ENCODE results near the gene ASXL2.

- TF ChIP-seq POLR2AphosphoS5 (IDR thresholded peaks at IDR 0.05; ENCODE audit: low read depth) (no peak), CTCF (IDR thresholded peaks at IDR 0.05; ENCODE audit: insufficient read depth, low read length) (no peak), GABPA (IDR thresholded peaks at IDR 0.05; ENCODE audit: low read depth) (no peak), REST (IDR thresholded peaks at IDR 0.05; ENCODE audit: insufficient replicate concordance, low read depth) (no peak), SPI1 (IDR thresholded peaks at IDR 0.05; ENCODE audit: borderline replicate concordance, low read depth) (no peak)
Measured at GRCh38 chr2:25701801-25702200, 176.5 kb downstream of the ASXL2 start.
